Hepatocyte (in vitro differentiated cells): ENCODE measurements around the gene PRKG1. TPM values are rescaled to one million over a fixed set of nuclear protein-coding genes. Genes with fewer than 3 reads are reported as not detected.
A peak's percentile ranks its signal among the peaks of the same experiment; 100 is the strongest.
"Not testable (repeated sequence)": the region's sequence is repeated elsewhere in the genome, so short reads cannot be mapped to it uniquely, and the experiment has no call there.

Source experiments
- DNase-seq: peaks from one replicate; pipeline ENCODE4 v3.0.0-alpha.2; 2016; ENCODE audit warnings: low spot score
- H2AFZ ChIP-seq: fragments of 200-600 bp; sonication (generic); 2 replicates; pipeline ENCODE4 v1.6.0; 2016; ENCODE audit warnings: antibody characterized with exemption, mild to moderate bottlenecking
- H3K27ac ChIP-seq: fragments of 200-600 bp; sonication (generic); 2 replicates; pipeline ENCODE4 v1.5.1; 2016; ENCODE audit warnings: mild to moderate bottlenecking
- H3K27me3 ChIP-seq: fragments of 200-600 bp; sonication (generic); 2 replicates; pipeline ENCODE4 v1.6.1; 2016
- H3K36me3 ChIP-seq: fragments of 200-600 bp; sonication (generic); replicated peaks from 2 replicates; pipeline ENCODE4 v1.5.1; 2016; ENCODE audit warnings: low read depth; ENCODE audit not compliant: insufficient read depth
- H3K4me1 ChIP-seq: fragments of 200-600 bp; sonication (generic); 2 replicates; pipeline ENCODE4 v1.5.1; 2016; ENCODE audit warnings: mild to moderate bottlenecking, moderate library complexity; ENCODE audit not compliant: insufficient read depth
- H3K4me2 ChIP-seq: fragments of 200-600 bp; sonication (generic); 2 replicates; pipeline ENCODE4 v1.6.0; 2016
- H3K4me3 ChIP-seq: fragments of 200-600 bp; sonication (generic); 2 replicates; pipeline ENCODE4 v1.5.1; 2016; ENCODE audit warnings: mild to moderate bottlenecking
- H3K79me2 ChIP-seq: fragments of 200-600 bp; sonication (generic); 2 replicates; pipeline ENCODE4 v1.6.0; 2017; ENCODE audit warnings: mild to moderate bottlenecking
- H3K9me2 ChIP-seq: fragments of 200-600 bp; sonication (generic); replicated peaks from 2 replicates; pipeline ENCODE4 v1.6.0; 2017; ENCODE audit warnings: mild to moderate bottlenecking; ENCODE audit not compliant: insufficient read depth
- H3K9me3 ChIP-seq: fragments of 200-600 bp; sonication (generic); 2 replicates; pipeline ENCODE4 v1.5.1; 2016; ENCODE audit warnings: low read depth, mild to moderate bottlenecking
- H4K20me1 ChIP-seq: fragments of 200-600 bp; sonication (generic); 2 replicates; pipeline ENCODE4 v1.6.0; 2016; ENCODE audit warnings: mild to moderate bottlenecking; ENCODE audit not compliant: insufficient read depth, poor library complexity, severe bottlenecking
- EZH2 ChIP-seq: fragments of 200-600 bp; sonication (generic); IDR thresholded peaks from 2 replicates; pipeline ENCODE4 v1.6.1; 2016; ENCODE audit warnings: antibody characterized with exemption, mild to moderate bottlenecking, borderline replicate concordance
- EZH2phosphoT487 ChIP-seq: fragments of 200-600 bp; sonication (generic); IDR thresholded peaks from one replicate; pipeline ENCODE4 v1.6.1; 2018; ENCODE audit warnings: antibody characterized with exemption, mild to moderate bottlenecking, low read depth, moderate library complexity; ENCODE audit not compliant: unreplicated experiment, severe bottlenecking
- WGBS: methylation state at CpG from one replicate; pipeline ENCODE4 v1.1.6; 2016; ENCODE audit warnings: low lambda C conversion rate; ENCODE audit errors: missing lambda C conversion rate; 5-methylcytosine and 5-hydroxymethylcytosine counted together
- polyA plus RNA-seq: library from polyadenylated mRNA; unstranded; fragments of >200 nt; fragmentation: Nextera tagmentation; extraction: Ambion mirVana; gene quantifications from 2 replicates; pipeline ENCODE4 v1.2.1, GENCODE V29; 2016
- total RNA-seq: library from RNA; depleted of rRNA; stranded (reverse); fragments of >200 nt; gene quantifications from 2 replicates; pipeline ENCODE4 v1.2.3, GENCODE V29; 2014
- TF ChIP-seq, protein P1 (sequence below): fragments of 200-600 bp; sonication (generic); IDR thresholded peaks from 2 replicates; pipeline ENCODE4 v1.5.1; 2016; ENCODE audit warnings: antibody characterized with exemption, mild to moderate bottlenecking; ENCODE audit not compliant: poor library complexity

The PRKG1 gene
- total and polyA plus RNA-seq, 2 experiments from 2014 or later, result 4.0 to 8.1 TPM

DNA sequence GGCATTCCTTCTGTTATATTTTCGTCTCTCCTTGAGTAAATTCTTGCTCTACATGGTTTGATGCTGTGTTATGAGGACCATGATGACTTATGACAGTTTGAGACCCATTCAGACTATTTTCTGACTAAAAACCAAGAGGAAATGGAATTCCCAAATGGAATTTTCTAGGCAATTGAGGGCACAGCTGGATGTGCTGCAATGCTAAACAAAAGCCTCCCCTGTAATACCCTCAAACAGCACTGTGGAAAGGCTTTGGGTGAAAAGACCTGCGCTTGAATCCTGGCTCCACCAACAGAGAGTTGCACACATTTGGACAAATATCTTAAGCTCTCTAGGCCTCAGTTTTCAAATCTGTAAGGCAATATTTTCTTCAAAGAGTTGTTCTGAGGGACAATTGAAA is 129.1 kb downstream of the PRKG1 start:
- no peak overlapping the region for H3K4me2 ChIP-seq
- no peaks in the 10 kb centered on the region for H3K27me3 ChIP-seq
- DNase-seq, result no peak
- no peak overlapping the region for H3K27ac ChIP-seq
- H3K36me3 ChIP-seq, result no peaks in the 10 kb centered on the region
- WGBS, result 87% methylated on average over 2 of the region's 2 CpGs
- H3K9me3 ChIP-seq, result no peaks in the 10 kb centered on the region
- H3K4me1 ChIP-seq, result no peaks in the 10 kb centered on the region
- TF ChIP-seq, protein P1, sequence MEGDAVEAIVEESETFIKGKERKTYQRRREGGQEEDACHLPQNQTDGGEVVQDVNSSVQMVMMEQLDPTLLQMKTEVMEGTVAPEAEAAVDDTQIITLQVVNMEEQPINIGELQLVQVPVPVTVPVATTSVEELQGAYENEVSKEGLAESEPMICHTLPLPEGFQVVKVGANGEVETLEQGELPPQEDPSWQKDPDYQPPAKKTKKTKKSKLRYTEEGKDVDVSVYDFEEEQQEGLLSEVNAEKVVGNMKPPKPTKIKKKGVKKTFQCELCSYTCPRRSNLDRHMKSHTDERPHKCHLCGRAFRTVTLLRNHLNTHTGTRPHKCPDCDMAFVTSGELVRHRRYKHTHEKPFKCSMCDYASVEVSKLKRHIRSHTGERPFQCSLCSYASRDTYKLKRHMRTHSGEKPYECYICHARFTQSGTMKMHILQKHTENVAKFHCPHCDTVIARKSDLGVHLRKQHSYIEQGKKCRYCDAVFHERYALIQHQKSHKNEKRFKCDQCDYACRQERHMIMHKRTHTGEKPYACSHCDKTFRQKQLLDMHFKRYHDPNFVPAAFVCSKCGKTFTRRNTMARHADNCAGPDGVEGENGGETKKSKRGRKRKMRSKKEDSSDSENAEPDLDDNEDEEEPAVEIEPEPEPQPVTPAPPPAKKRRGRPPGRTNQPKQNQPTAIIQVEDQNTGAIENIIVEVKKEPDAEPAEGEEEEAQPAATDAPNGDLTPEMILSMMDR, result no peak
- TF ChIP-seq EZH2 (no peak), EZH2phosphoT487 (no peak)
- H3K9me2 ChIP-seq, result no peaks in the 10 kb centered on the region
- H2AFZ ChIP-seq, result no peak overlapping the region
- no peak overlapping the region for H3K4me3 ChIP-seq
- H3K79me2 ChIP-seq, result no peaks in the 10 kb centered on the region
- H4K20me1 ChIP-seq, result no peaks in the 10 kb centered on the region

DNA sequence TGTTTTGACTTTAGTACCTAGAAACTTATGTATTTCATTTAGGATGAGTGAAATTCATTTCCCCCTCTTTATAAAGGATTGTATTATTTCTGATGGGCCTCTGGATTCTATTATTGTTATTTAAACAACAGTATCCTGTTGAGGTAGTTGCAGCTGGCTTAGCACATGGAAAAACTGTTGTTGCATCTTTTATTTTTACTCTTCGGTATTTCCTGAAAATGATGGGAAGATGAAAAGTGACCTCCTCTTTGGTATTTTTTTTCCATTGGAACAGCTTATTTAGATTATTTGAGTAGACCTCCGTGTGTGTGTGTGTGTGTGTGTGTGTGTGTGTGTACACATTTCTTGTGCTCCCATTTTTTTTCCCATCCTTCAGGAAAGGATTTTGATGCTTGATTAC is 129.8 kb downstream of the PRKG1 start:
- H3K27ac ChIP-seq, result peak overlapping the region; percentile 35
- H3K36me3 ChIP-seq, result no peaks in the 10 kb centered on the region
- H3K9me2 ChIP-seq, result no peaks in the 10 kb centered on the region
- H3K4me1 ChIP-seq, result no peaks in the 10 kb centered on the region
- no peaks in the 10 kb centered on the region for H3K27me3 ChIP-seq
- no peaks in the 10 kb centered on the region for H3K9me3 ChIP-seq
- TF ChIP-seq, protein P1, result no peak
- TF ChIP-seq EZH2 (no peak), EZH2phosphoT487 (no peak)
- 61% methylated on average over 2 of the region's 2 CpGs for WGBS
- no peak overlapping the region for H3K4me2 ChIP-seq
- no peak overlapping the region for H2AFZ ChIP-seq
- DNase-seq, result no peak
- no peak overlapping the region for H3K4me3 ChIP-seq
- no peaks in the 10 kb centered on the region for H4K20me1 ChIP-seq
- H3K79me2 ChIP-seq, result no peaks in the 10 kb centered on the region

DNA sequence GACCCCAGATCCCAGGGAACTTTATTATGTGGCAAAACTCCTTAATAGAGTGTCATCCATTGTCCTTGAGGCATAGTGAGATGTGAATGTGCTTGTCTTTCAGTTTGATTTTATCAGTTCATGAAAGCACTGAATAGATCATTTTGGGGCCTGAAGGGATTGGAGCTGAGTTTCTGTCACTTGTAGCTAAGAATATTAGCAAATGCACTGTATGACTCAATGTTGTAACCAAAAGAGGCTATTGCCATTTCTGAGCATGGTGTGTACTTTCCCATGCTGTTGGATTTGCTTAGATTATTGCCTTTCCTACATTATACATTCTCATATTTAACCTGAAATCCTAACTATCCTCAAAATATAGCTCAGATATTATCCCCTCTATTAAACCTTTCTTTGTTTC is 130.4 kb downstream of the PRKG1 start:
- Histone ChIP-seq H2AFZ (no peak overlapping the region), H3K36me3 (no peaks in the 10 kb centered on the region), H4K20me1 (no peaks in the 10 kb centered on the region), H3K27me3 (no peaks in the 10 kb centered on the region), H3K9me3 (no peaks in the 10 kb centered on the region), H3K4me3 (no peak overlapping the region), H3K4me2 (no peak overlapping the region), H3K9me2 (no peaks in the 10 kb centered on the region), H3K4me1 (no peaks in the 10 kb centered on the region), H3K79me2 (no peaks in the 10 kb centered on the region), H3K27ac (peak overlapping the region; percentile 35)
- TF ChIP-seq EZH2phosphoT487 (no peak), EZH2 (no peak)
- TF ChIP-seq, protein P1, result no peak
- DNase-seq, result no peak

DNA sequence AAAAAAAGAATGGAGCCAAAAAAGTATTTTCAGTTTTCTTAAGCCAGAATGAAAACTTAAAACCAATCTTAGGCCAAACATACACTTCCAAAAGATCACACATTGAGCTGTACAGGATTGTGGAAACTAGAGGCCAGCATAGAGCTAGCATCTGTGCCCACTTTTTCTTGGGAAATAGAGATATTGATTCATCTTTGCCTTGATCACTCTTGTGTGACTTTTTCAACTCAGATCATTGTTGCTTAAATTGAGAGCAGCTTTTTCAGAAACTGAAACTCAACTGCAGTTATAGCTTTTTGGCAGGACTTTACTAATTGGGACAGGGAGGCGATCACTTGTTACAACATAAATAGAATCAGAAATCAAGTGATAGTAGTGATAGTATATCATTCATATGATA is 132.2 kb downstream of the PRKG1 start:
- H3K4me1 ChIP-seq, result no peaks in the 10 kb centered on the region
- H3K4me2 ChIP-seq, result no peak overlapping the region
- no peaks in the 10 kb centered on the region for H3K36me3 ChIP-seq
- no peaks in the 10 kb centered on the region for H3K27me3 ChIP-seq
- no peaks in the 10 kb centered on the region for H3K9me3 ChIP-seq
- no peak for TF ChIP-seq EZH2phosphoT487
- TF ChIP-seq, protein P1, result no peak
- TF ChIP-seq EZH2, result no peak
- DNase-seq, result no peak
- no peaks in the 10 kb centered on the region for H4K20me1 ChIP-seq
- H3K9me2 ChIP-seq, result no peaks in the 10 kb centered on the region
- H3K27ac ChIP-seq, result no peak overlapping the region
- H3K4me3 ChIP-seq, result no peak overlapping the region
- no peaks in the 10 kb centered on the region for H3K79me2 ChIP-seq
- H2AFZ ChIP-seq, result no peak overlapping the region
- WGBS, result 94% methylated on average over 1 of the region's 1 CpG

DNA sequence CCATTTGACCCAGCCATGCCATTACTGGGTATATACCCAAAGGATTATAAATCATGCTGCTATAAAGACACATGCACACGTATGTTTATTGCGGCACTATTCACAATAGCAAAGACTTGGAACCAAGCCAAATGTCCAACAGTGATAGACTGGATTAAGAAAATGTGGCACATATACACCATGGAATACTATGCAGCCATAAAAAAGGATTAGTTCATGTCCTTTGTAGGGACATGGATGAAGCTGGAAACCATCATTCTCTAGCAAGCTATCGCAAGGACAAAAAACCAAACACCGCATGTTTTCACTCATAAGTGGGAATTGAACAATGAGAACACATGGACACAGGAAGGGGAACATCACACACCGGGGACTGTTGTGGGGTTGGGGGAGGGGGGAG is 138.7 kb downstream of the PRKG1 start:
- H3K79me2 ChIP-seq, H3K27me3 ChIP-seq, H4K20me1 ChIP-seq, DNase-seq, H3K9me2 ChIP-seq, H2AFZ ChIP-seq, H3K9me3 ChIP-seq, H3K4me1 ChIP-seq, H3K27ac ChIP-seq, H3K4me3 ChIP-seq, H3K36me3 ChIP-seq, H3K4me2 ChIP-seq: not testable (repeated sequence)
- WGBS, result 94% methylated on average over 5 of the region's 5 CpGs
